HG02623 (cell line): ENCODE measurements around the gene SOX5.
A peak's percentile ranks its signal among the peaks of the same experiment; 100 is the strongest.

ENCODE experiments used
- ATAC-seq: cut with Tn5 transposase; IDR thresholded peaks from one replicate; pipeline ENCODE4 v1.9.1; 2021; ENCODE audit warnings: moderate library complexity; ENCODE audit not compliant: unreplicated experiment

The SOX5 gene

DNA sequence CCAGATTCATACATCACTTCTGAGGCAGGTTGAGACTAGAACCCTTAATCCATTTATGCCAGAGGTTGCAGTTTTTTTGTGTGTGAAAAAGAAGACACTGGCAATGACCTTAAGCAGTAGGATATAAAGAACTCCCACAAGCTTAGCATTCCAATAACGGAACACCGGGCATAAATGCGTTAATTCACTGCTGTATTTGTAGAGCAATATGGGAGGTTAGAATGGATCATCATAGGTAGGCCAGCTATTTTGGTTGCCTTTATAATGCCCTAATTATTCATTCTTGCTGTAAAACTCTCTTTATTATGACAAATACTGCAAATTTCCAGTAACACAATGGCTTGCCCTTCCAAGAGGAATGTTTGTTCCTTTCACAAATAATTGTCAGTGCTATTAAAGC is 322.7 kb downstream of the SOX5 start:
- ATAC-seq = no peak

DNA sequence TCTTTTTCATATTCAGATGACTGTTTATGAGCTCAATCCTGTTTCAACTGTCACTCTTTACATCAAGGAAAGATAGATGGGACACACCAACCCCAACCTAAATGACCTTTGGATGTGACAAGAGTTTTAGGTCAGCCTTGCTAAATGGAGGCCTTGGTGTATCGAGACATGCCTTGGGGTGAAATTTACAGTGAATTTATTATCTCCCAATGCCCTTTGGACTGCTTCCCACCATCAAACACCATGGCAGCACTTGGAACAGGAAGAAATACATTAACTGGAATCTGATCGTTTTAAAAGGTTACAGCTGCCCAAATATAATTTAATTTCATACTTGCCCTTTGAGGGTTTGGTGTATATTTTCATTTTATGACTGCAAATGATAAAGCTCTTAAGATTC is 327.6 kb downstream of the SOX5 start:
- ATAC-seq = no peak

- peak; percentile 62 for ATAC-seq
Observed at GRCh38 chr12:23618718-23619117, 330.8 kb downstream of the SOX5 start.

DNA sequence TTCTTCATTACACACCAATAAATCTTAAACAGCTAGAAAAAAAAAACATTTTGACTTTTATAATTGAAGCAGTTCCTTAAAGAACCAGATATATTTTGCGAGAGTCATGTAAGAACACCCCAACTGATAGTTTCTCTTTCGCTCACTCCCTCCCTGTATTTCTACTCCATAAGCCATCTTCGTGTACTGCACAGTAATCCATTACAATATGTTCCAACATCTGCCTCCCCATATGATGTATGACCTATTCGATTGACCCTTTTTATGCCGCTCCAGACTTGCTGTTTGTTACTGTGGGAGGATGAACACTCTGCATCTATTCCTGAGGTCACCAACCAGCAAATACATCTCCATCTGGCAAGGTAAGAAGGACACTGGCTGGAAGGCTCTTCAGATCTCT is 331.7 kb downstream of the SOX5 start:
- no peak for ATAC-seq

GRCh38 chr12:23614280-23614679 is 335.2 kb downstream of the SOX5 start:
- no peak for ATAC-seq

DNA sequence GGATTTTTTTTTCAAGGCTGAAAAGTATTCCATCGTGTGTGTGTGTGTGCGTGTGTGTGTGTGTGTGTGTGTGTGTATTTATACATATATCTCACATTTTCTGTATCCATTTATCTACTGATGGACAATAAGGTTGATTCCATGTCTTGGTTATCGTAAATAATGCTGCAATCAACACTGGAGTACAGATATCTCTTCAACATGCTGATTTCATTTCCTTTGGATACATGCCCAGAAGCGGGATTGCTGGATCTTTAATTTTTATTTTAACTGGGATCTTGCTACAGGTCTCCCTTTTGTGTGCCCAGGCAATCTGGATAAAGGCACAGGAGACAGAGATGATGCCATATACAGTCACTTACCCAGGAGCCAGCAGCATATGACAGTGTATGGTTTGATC is 338.1 kb downstream of the SOX5 start:
- ATAC-seq = no peak

DNA sequence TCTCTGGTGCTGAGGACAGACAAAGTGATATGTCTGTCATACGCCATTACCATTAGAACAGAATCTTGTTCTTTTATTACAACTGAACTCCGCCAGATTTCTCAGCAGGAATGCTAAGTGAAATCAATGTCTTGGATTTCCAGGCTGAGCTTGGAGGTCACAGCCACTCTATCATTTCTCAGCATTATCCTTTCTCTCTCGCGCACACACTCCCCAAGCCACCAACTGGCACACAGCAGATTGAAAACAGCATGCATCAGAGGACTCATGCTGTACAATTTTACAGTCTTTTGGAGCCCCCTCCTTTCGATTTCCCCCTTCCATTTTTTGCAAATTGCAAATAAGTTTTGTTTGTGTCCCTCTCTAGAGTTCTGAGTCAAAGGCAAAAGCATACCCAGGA is 348.6 kb downstream of the SOX5 start:
- ATAC-seq = no peak

DNA sequence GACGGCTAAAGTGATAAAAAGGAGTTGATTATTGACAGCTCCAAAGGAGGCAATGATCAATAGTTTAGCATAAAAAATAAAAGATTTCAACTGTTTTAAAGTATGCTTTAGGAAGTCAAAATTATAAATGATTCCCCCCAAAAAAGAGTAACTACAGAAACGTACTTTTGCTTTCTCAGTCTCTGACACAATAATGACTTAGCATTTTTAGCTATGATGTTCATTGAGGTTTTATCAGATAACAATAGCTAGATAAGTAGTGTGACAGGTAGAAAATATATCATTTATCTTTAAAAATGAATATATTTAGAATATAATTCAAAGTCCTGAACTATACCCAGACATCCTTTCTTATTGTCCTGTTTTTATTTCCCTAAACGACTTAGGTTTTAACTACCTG is 352.9 kb downstream of the SOX5 start:
- ATAC-seq = no peak

DNA sequence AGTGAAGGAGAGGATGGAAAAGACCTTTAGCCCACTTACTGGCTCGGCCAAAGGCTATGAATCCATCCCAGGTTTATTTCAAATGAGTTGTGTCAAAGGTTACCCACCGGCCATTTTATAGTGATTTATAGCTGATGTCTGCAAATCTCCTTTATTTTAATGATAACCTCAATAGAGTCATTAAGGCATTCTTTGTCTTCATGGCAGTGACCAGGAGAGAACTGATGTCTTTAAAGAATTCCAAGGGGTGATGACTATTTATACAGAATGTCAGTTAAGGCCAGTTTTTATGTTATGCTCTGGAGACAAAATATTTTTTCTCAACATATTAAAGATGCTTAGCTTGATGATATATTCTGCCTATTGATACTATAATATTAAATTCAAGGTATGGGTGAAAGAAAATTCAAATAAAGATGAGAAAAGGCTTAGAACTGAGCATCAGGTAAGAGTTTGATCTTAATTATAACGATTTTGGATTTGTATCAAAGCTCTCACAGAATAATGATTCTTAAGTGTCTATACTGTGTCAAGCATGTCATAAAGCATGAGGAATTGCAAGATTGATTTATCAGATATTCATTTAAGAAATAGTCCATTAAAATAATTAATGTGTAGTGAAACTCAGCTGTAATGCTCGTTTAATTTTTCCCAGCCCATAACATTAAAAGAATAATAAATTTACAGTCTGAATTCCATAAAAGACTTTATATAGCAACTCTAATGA is 361.5 kb downstream of the SOX5 start:
- no peak for ATAC-seq

DNA sequence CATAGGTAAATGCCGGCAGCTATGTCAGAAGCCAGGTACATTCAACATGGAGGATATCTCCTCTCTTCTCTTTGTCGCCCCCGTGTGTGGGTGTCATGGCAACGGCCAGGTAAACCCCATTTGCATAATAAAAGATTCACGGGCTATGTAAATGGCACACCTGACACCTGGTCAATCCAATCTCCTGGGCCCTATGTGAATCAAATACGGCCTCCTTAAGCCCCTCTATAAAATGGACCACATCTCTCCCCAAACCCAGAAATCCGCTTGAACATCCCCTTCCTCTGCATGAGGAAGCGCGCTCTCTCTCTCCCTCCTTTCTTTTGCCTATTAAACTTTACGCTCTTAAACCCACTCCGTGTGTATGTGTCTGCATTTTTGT is 363.7 kb downstream of the SOX5 start:
- no peak for ATAC-seq

- ATAC-seq = no peak
Observed at GRCh38 chr12:23585156-23585781, 364.2 kb downstream of the SOX5 start.

DNA sequence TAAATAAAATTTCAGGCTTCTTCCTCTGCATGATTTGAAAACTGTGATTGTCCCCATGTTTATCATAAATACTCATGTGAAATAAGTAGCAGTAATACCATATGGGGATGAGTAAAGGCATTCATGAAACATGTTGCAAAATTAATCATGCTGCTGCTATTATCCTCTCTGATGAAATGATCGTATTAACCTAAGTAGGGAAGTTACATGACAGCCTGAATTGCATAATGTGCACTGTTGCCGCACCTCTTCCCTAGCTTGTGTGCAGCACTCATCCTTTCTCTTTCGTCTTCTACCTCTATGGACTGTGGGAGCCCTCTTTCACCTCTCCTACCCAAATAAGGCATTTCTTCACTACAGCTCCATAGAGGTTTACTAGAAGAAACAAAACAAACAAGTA is 367.6 kb downstream of the SOX5 start:
- ATAC-seq = no peak

GRCh38 chr12:23579257-23579656 is 370.2 kb downstream of the SOX5 start:
- ATAC-seq = no peak

DNA sequence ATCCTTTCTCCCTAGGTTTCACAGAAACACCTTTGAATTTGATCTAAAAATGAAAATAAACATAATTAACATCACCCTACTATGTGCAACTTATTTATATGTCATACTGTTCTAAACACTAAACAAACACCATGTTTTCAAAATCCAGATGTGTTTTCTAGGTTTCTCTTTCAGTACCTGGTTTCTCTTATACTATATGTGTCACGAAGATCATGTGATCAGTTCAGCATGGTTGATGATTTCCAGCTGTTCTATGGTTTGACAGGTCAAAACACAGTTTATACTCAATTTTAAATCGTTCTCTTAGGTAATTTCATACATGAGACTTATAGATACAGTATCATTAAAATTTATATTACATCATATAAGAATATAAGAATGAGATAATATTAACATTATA is 373.1 kb downstream of the SOX5 start:
- ATAC-seq = peak; percentile 76

GRCh38 chr12:23569356-23569755 is 380.1 kb downstream of the SOX5 start:
- no peak for ATAC-seq

- no peak for ATAC-seq
Observed at GRCh38 chr12:23566133-23566532, 383.3 kb downstream of the SOX5 start.

DNA sequence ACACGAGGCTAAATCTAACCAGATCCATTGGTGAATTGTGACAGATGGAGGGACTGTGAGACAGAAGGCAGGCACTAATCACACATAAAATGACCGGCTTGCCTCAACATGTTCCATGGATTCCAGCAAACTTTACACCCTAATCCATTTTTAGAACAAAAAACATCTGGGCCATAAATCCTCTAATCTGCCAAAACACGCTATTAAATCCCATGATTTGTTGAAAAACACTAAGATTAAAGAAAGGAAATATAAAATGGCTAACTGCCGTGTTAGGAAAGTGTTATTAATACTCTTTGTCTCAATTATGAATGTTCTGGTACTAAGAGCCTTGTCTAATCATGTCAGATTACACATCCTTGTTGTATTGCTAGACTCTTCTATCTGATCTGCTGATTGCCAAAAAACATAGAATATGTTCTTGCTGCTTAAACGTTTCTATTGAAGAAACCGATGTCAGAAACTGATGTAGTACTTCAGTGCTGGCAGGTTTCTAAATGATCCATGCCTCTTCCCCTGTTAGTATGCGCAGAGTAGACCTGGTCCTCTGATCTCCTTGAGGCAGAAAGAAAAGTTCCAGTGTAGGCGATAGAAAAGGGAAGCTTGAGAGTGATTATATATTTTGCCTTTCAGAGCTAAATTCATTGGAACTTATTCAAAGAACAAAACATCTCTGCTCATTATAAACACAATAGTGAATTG is 384.9 kb downstream of the SOX5 start:
- ATAC-seq = no peak

- no peak for ATAC-seq
Observed at GRCh38 chr12:23561364-23562345, 387.8 kb downstream of the SOX5 start.

DNA sequence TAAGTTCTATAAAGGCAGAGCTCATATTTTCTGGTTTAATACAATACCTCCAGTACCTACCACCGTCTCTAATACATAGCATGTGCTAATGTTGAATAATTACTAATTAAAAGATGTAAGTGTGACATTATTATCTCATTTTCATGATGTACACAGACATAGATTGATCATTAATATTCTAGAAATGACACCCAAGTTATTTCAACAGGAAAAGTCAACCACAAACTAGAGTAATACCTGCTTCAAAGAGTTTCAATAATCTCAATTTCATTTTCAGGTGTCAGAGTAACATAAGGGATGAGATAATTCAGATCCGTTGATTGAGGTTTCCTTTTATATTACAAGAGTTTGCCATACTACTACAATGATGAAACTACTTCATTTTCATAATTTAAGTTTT is 388.9 kb downstream of the SOX5 start:
- peak; percentile 70 for ATAC-seq

GRCh38 chr12:23559268-23559753 is 390.2 kb downstream of the SOX5 start:
- no peak for ATAC-seq

- no peak for ATAC-seq
Observed at GRCh38 chr12:23556661-23557060, 392.8 kb downstream of the SOX5 start.
